BE2C (cell line): ENCODE results near the gene POLR1D.

Experiments used
- DNase-seq: peaks from one replicate; pipeline ENCODE4 v3.0.0-alpha.2; 2020
- H3K27me3 ChIP-seq: fragments of 250-450 bp; sonication (Bioruptor Pico); 2 replicates; pipeline ENCODE4 v1.5.1; 2020; ENCODE audit warnings: mild to moderate bottlenecking
- H3K36me3 ChIP-seq: fragments of 250-450 bp; sonication (Bioruptor Pico); 2 replicates; pipeline ENCODE4 v1.5.1; 2020; ENCODE audit warnings: mild to moderate bottlenecking
- H3K4me1 ChIP-seq: fragments of 250-450 bp; sonication (Bioruptor Pico); 2 replicates; pipeline ENCODE4 v1.5.1; 2020
- H3K4me3 ChIP-seq: 2 replicates; pipeline ENCODE4 v1.5.1; 2011; ENCODE audit warnings: low read depth, low read length
- H3K9me3 ChIP-seq: fragments of 250-450 bp; sonication (Bioruptor Pico); 2 replicates; pipeline ENCODE4 v1.5.1; 2020
- TF ChIP-seq, protein P1 (sequence below): IDR thresholded peaks from 2 replicates; pipeline ENCODE4 v1.5.1; 2012; ENCODE audit warnings: mild to moderate bottlenecking, low read depth, low read length

POLR1D gene

DNA sequence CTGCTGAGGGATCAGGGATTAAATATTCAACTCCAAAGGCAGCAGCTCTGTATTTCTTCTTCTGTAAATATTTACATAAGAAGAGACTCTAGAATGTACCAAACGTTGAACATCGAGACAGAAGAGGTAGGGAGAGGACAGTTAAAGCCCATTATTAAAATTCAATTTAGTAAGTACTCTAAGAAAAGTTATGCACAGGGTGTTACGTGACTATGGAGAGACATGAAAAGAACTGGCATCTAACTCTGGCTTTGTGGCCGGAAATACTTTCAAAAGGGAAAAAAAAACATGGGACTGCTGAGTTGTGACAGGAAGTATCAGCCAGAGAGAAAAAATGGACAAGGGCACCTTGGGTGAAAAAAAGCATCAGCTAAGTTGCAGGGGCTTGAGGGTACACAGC is 38.0 kb upstream of the POLR1D start:
- TF ChIP-seq, protein P1, sequence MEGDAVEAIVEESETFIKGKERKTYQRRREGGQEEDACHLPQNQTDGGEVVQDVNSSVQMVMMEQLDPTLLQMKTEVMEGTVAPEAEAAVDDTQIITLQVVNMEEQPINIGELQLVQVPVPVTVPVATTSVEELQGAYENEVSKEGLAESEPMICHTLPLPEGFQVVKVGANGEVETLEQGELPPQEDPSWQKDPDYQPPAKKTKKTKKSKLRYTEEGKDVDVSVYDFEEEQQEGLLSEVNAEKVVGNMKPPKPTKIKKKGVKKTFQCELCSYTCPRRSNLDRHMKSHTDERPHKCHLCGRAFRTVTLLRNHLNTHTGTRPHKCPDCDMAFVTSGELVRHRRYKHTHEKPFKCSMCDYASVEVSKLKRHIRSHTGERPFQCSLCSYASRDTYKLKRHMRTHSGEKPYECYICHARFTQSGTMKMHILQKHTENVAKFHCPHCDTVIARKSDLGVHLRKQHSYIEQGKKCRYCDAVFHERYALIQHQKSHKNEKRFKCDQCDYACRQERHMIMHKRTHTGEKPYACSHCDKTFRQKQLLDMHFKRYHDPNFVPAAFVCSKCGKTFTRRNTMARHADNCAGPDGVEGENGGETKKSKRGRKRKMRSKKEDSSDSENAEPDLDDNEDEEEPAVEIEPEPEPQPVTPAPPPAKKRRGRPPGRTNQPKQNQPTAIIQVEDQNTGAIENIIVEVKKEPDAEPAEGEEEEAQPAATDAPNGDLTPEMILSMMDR, result no peak
- Histone ChIP-seq H3K36me3 (no peaks in the 10 kb centered on the region), H3K4me3 (no peak overlapping the region), H3K27me3 (no peaks in the 10 kb centered on the region), H3K9me3 (no peaks in the 10 kb centered on the region), H3K4me1 (no peaks in the 10 kb centered on the region)
- DNase-seq, result no peak

DNA sequence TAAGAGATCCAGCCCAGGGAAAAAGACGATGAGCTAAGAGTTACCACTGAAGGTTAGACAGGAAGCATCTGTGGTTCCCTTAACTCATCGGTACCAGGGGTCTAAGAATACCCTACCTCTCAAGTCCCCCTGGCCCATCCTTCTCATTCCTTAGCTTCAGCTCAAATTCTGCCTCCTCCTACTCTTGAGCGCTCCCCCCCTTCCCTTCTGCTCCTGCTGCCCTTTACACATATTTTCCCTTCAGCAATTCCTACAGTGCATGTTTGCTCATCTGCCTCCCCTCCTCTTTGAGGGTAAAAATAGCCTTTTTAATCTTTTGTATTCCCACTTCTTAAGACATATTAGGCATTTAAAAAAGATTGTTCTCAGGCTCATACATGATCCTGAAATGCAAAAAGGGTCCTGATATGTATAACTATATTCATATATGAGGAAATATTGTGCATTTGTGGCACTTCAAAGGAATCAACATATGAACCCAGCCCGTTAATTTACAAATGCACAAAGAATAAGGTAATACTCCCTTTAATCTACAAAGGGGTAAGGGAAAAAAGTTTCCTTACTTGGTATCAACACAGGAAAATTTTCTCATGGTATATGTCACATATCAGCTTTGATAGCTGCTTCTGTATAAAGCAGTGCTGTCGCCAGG is 34.5 kb upstream of the POLR1D start:
- no peak overlapping the region for H3K4me3 ChIP-seq
- no peaks in the 10 kb centered on the region for H3K9me3 ChIP-seq
- TF ChIP-seq, protein P1, result no peak
- H3K4me1 ChIP-seq, result no peaks in the 10 kb centered on the region
- no peak for DNase-seq
- H3K27me3 ChIP-seq, result no peaks in the 10 kb centered on the region
- H3K36me3 ChIP-seq, result no peaks in the 10 kb centered on the region

DNA sequence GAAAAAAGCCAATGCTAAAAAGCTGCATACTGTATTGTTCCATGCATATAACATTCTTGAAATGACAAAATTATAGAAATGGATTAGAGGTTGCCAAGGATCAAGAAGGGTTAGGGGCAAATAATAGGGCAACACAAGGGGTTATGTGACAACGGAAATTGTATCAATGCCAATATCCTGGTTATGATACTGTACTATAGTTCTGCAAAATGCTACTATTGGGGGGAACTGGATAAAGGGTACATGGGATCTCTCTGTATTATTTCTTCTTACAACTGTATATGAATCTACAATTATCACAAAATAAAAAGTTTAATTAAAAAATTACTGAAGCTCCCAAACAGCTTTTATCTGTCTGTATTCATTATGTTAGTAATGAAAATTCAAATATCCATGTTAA is 33.3 kb upstream of the POLR1D start:
- no peaks in the 10 kb centered on the region for H3K36me3 ChIP-seq
- H3K27me3 ChIP-seq, result no peaks in the 10 kb centered on the region
- DNase-seq, result no peak
- no peak overlapping the region for H3K4me3 ChIP-seq
- no peaks in the 10 kb centered on the region for H3K4me1 ChIP-seq
- TF ChIP-seq, protein P1, result no peak
- no peaks in the 10 kb centered on the region for H3K9me3 ChIP-seq

DNA sequence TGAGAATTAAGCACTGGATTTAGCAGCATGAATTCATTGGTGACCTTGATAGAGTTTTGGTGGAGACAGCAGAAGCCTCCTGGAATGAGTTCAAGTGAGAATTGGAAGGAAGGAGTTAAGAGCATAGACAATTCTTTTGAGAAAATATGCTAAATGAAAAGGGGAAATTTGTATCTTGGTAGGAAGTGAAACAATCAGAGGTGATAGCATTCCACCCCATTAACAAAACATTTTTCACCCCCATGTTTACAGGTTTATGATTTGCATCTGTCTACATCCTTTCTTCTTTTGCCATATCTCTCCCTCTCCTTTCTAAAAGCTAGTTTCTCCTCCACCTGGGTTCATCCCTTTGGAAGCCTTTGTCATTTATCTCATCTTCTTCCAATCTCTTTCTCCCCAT is 28.8 kb upstream of the POLR1D start:
- H3K4me3 ChIP-seq, result no peak overlapping the region
- TF ChIP-seq, protein P1, result no peak
- DNase-seq, result no peak
- peaks cover 8% of the 10 kb centered on the region for H3K4me1 ChIP-seq
- H3K27me3 ChIP-seq, result no peaks in the 10 kb centered on the region
- no peaks in the 10 kb centered on the region for H3K9me3 ChIP-seq
- H3K36me3 ChIP-seq, result no peaks in the 10 kb centered on the region

GRCh38 chr13:27593267-27593666 is 28.4 kb upstream of the POLR1D start:
- no peak for DNase-seq
- H3K4me3 ChIP-seq, result no peak overlapping the region
- peaks cover 8% of the 10 kb centered on the region for H3K4me1 ChIP-seq
- H3K36me3 ChIP-seq, result no peaks in the 10 kb centered on the region
- TF ChIP-seq, protein P1, result no peak
- no peaks in the 10 kb centered on the region for H3K27me3 ChIP-seq
- no peaks in the 10 kb centered on the region for H3K9me3 ChIP-seq

DNA sequence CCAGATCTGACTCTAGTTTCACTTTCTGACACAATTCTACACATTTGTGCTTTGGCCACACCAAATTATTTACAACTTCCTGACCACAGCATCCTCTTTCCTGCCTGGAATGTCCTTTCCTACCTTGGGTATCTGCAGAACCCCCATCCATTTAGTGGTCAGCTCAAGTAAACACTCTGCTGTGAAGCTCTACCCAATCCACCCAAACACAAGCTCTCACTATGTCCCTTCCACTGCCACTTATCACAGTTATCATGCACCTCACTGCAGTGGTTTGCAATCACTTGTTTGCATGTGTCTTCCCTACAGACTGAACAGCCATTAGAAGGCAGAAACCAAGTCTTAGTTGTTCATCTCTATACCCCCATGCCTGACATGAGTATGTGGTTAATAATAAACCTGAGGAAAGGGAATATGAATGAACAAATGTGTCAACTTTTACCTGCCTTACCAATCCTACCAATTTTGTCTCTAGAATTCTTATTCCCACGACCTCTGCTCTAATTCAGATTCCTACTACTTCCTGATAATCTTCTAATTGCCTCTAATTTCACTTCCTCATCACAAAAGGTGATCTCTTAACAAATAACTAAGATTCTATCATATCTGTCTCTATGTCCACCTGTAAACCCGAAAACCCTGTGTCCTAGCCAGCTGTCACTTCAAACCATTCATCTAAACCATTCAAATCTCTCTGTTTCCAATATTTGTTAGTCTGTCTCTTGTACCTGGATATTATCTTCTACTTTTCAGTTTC is 26.5 kb upstream of the POLR1D start:
- no peak for DNase-seq
- H3K27me3 ChIP-seq, result no peaks in the 10 kb centered on the region
- H3K9me3 ChIP-seq, result no peaks in the 10 kb centered on the region
- H3K36me3 ChIP-seq, result no peaks in the 10 kb centered on the region; the same call in 1 of the 2 replicates
- H3K4me3 ChIP-seq, result no peak overlapping the region
- H3K4me1 ChIP-seq, result peaks cover 18% of the 10 kb centered on the region
- TF ChIP-seq, protein P1, result no peak
